ENCODE data around the gene C21orf58.
"Not testable (repeated sequence)": the region's sequence is repeated elsewhere in the genome, so short reads cannot be mapped to it uniquely, and the experiment has no call there.

The C21orf58 gene

GRCh38 chr21:46324390-46325072 is 861 bp upstream of the C21orf58 start:
- DNase-seq (ENCODE audit: low read depth in 3 of 3) = peak; percentile 77 to 82 (median 77)

- peak in 1 of 3 experiments; percentile 23 for DNase-seq (ENCODE audit: low read depth in 3 of 3)
These were observed 402 bp downstream of the C21orf58 start for GRCh38 chr21:46323227-46323709.

DNA sequence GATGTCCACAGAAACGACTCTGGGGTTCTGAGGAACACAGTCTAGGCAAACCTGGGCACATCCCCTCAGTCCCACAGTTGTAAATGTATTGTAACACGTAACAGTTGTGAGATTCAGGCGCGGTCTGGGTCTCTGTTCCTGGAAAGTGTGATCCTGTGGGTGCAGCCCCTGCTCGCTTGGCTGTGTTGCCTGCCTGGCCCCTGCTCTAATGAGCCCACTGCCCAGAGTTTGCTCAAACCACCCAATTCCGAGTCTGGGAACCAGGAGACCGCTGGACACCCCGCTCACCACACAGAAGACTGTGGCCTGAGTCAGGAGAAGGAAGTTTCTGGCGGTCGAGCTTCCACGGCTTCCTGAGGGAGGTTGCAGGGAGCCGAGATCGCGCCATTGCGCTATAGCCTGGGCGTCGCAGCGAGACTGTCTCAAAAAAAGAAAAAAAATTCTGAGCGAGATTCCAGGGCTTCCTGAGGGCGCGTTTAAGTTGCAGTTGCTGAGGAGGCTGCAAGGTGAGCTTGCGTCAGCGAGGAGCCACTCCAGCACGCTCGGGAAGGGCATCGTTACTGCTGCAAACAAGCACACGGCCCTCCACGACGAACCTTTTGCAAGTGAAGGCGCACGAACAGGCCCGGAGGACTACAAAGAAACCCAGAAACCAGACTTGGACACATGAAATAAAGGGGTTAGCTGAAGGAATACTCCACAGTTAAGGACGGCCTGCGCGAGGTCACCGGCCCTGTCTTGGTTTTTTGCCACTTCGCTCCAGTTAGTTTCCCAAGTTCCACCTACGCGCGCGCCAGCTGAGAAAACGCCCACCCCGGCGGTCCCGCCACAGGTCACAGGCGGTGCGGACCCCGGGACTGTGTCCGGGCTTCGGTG is 1.1 kb downstream of the C21orf58 start:
- peak in 1 of 3 experiments; percentile 16 for DNase-seq (ENCODE audit: low read depth in 3 of 3)

DNA sequence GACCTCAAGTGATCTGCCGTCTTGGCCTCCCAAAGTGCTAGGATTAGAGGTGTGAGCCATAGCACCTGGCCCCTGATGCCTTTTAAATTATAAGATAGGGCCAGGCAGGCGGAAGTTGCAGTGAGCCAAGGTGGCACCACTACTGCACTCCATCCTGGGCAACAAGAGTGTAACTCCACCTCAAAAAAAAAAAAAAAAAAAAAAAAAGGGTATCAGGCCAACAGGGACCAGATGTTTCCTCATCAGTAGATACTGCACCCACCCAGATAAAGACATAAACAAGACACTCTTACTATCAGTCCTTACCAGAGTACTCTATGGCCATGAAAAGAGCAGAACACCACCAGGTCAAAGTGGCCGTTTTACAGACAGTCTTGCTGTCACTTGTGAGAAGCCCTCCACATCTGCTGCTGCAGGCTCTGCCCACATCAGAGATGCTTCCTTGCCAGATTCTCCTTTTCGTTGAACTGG is 3.3 kb downstream of the C21orf58 start:
- no peak for DNase-seq (ENCODE audit: low read depth in 3 of 3)

- DNase-seq (ENCODE audit: low read depth in 3 of 3) = no peak
These were observed 4.5 kb downstream of the C21orf58 start for GRCh38 chr21:46319186-46319585.

- no peak for DNase-seq (ENCODE audit: low read depth in 3 of 3)
These were observed 5.2 kb downstream of the C21orf58 start for GRCh38 chr21:46318464-46318845.

DNA sequence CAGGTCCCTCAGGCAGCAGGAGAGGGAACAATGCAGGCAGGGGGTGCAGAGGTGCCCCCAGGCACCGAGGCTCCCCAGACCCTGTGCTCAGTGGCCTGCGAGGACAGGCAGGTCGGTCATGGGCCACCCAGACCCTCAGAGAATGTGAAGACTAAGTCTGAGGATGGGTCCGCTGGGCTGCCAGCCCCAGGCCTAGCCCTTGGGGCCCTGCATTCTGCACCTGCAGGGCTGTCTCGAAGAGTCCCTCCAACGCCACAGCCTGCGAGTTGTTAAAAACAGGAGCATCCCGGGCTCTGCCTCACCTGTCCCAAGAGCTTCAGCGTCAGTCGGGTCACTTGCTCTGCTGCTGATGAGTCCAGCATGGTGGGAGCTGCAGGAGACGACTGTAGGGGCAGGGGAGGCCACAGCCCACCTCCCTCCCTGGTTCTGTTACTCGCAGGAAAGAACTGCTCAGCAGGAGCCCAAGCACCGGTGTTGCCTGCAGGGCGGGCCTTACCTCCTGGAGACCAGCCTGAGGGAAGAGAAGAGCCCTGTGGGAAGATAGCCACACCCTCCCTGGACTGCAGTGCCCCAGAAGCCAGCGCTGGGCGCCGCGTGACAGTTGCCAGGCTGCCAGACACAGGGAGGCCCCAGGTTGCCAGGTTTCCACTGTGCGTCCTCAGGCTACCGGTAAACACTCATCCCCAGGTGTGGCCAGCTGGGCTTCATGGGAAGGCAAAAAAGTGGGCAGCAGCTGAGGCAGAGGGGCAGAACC is 5.8 kb downstream of the C21orf58 start:
- no peak for DNase-seq (ENCODE audit: low read depth in 3 of 3)

- no peak for DNase-seq (ENCODE audit: low read depth in 3 of 3)
These were observed 6.9 kb downstream of the C21orf58 start for GRCh38 chr21:46316708-46317324.

DNA sequence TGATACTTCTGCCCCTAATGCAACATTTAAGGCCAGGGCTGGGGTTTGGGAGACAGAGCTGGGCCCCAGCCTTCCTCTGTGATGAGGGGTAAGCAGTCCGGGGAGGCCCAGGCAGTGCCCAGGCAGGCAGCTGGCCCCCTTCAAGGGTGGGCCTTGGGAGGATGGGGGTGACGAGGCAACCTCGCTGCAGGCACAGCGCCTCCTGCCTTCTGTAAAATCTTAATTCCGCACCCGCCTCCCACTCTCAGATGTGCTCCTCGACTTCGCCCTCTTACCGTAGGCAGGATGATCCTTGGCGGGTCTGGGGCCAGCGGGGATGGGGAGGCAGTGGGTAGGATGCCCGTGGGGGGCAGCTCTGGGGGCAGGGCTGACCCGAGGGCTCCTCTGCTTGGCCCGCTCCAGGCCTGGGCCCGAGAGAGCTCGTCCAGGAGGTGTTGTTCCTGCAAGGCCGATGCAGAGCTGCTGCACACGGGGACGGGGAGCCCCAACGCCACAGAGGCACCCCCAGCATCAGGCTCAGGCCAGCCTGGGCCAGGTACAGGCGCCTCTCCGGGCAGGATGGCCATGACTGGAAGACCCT is 9.1 kb downstream of the C21orf58 start:
- DNase-seq (ENCODE audit: low read depth in 3 of 3) = no peak

GRCh38 chr21:46312949-46313348 is 10.7 kb downstream of the C21orf58 start:
- DNase-seq (ENCODE audit: low read depth in 3 of 3) = no peak

DNA sequence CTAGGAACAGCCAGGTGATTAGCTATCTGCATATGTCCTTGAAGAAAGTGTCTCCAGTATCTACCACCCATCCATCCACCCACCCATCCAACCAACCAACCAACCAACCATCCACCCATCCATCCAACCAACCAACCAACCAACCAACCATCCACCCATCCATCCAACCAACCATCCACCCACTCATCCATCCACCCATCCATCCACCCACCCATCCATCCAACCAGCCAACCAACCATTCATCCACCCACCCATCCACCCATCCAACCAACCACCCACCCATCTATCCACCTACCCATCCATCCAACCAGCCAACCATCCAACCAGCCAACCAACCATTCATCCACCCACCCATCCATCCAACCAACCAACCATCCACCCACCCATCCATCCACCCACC is 12.1 kb downstream of the C21orf58 start:
- DNase-seq (ENCODE audit: low read depth in 3 of 3) = no peak

GRCh38 chr21:46310260-46310659 is 13.4 kb downstream of the C21orf58 start:
- not testable (repeated sequence) for DNase-seq (ENCODE audit: low read depth in 3 of 3)

DNA sequence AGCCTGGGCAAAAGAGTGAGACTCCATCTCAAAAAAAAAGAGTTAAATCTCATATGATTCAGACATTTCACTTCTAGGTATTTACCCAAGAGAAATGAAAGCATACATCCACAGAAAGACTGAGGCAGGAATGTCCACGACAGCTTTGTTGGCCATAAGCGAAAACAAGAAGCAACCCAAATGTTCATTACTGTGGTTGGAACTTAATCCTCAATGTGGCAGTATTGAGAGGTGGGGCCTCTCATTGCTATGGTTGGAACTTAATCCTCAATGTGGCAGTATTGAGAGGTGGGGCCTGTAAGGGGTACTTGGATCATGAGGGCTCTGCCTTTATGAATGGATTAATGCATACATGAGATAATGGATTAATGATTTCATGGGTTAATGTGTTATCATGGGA is 15.2 kb downstream of the C21orf58 start:
- DNase-seq (ENCODE audit: low read depth in 3 of 3) = no peak

DNA sequence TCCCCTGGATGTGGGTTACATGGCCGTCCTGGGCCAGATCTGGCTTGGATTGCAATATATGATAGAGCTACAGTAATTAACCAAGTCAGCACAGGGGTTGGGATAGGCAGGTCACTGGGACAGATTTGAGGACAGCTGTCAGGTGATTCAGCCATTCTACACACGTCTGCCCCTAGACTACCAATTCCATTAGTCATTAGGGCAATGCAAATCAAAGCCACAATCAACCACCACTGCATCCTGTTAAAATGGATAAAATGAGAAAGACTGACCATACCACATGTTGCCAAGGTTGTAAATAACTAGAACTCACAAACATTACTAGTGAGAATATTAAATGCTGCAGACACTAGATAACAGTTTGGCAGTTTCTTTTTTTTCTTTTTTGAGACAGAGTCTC is 16.0 kb downstream of the C21orf58 start:
- DNase-seq (ENCODE audit: low read depth in 3 of 3) = no peak

DNA sequence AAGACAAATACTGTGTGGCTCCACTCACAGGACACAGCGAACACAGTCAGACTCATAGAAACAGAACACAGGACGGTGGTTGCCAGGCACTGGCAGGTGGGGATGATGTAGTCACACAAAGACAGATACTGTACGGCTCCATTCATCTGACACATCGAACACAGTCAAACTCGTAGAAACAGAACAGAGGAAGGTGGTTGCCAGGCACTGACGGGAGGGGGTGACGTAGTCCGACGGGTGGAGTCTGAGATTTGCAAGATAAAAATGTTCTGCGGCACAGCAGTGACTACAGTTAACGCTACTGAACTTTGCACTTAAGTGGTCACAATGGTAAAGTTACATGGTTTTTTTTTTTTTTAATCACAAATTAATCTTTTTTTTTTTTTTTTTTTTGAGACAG is 18.7 kb downstream of the C21orf58 start:
- no peak for DNase-seq (ENCODE audit: low read depth in 3 of 3)

DNA sequence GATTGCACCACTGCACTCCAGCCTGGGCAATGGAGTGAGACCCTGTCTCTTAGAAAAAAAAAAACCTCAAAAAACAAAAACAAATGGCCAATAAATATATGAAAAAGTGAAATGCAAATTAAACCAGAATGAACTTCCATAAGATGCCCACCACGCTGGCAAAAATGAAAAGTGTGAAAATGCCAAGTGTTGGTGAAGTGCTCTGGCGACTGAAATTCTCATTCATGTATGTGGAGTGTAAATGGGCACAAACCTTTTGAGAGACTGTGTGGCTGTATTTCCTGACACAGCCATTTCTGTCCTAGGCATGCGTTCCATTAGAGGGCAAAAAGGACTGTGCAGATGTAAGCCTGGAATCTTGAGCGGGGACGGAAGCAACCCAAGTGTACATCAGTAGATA is 19.2 kb downstream of the C21orf58 start:
- DNase-seq (ENCODE audit: low read depth in 3 of 3) = no peak

DNA sequence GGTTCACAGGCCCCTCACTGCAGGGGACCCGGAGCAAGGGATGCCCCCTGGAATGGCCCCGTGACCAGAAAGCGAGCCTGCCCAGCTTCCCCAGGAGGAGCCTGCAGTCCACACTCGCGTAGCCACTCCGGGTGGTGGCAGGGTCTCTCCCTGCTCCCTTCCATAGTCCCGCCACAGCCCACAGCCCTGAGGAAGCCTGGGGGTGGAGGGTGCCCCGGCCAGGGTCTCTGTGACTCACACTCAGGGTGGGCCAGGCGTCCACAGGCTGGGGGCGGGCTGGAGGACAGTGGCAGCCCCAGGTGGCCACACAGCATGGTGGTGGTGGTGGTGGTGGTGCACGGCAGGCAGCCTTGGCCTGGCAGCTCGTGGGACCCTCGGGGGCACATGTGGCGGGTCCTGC is 21.9 kb downstream of the C21orf58 start:
- DNase-seq (ENCODE audit: low read depth in 3 of 3) = no peak

- no peak for DNase-seq (ENCODE audit: low read depth in 3 of 3)
These were observed 24.5 kb downstream of the C21orf58 start for GRCh38 chr21:46299167-46299566.

DNA sequence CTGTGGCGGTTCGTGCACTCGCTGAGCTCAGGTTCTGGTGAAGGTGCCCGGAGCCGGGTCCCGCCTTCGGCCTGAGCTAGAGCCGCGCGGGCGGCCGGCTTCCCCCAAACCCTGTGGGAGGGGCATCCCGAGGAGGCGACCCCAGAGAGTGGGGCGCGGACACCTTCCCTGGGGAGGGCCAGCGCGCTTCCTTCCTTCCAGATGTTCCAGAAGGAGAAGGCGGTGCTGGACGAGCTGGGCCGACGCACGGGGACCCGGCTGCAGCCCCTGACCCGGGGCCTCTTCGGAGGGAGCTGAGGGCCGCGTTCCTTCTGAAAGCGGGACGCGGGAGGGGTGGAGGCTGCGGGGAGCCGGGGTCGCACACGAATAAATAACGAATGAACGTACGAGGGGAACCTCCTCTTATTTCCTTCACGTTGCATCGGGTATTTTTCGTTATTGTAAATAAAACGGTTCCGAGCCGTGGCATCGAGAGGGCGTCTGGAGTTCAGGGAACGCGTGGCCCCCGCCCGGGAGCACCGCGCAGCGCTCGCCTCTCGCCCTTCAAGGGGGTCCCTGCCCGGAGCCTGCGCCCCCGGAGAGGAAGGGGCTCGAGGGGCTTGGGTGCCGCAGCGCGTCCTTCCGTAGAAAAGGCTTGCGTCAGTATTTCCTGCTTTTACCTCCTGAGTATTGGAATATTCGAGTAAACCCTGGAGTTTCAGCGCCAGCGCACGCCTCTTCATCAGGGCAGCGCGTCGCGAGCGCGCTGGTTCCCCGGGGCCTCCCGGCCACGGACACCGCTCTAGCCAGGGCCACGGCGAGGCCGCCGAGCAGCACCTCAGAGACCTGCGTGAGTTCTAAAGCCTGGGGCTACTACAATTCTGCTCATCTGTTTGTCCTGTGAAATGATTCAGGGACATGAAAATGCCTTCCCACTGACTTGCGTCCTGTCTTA is 26.1 kb downstream of the C21orf58 start:
- DNase-seq (ENCODE audit: low read depth in 3 of 3) = no peak

Measured in stimulated activated CD4-positive, alpha-beta T cell treated with anti-CD3 and anti-CD28 coated beads, TNF-alpha, amount 100 ng/mL, for 24 hours (primary cell).